Parathyroid adenoma (tissue), 2 donors: ENCODE data around the gene NUP35.
A peak's percentile ranks its signal among the peaks of the same experiment; 100 is the strongest.

Experiments
- H2AFZ ChIP-seq: fragments of 300-600 bp; sonication (generic); one replicate; pipeline ENCODE4 v1.7.0; 2017; ENCODE audit warnings: antibody characterized with exemption, mild to moderate bottlenecking
- H3K27ac ChIP-seq: fragments of 300-600 bp; sonication (generic); one replicate; pipeline ENCODE4 v1.7.0; 2017
- H3K27me3 ChIP-seq: fragments of 300-600 bp; sonication (generic); one replicate; pipeline ENCODE4 v1.7.0; 2017; ENCODE audit warnings: low read length; ENCODE audit not compliant: control insufficient read depth, insufficient read depth
- H3K36me3 ChIP-seq: fragments of 300-600 bp; sonication (generic); one replicate; pipeline ENCODE4 v1.7.0; 2017; ENCODE audit warnings: low read length; ENCODE audit not compliant: control insufficient read depth, insufficient read depth
- H3K4me1 ChIP-seq: fragments of 300-600 bp; sonication (generic); one replicate; pipeline ENCODE4 v1.7.0; 2017; ENCODE audit warnings: control low read depth
- H3K4me2 ChIP-seq: fragments of 300-600 bp; sonication (generic); one replicate; pipeline ENCODE4 v1.7.0; 2017; ENCODE audit warnings: low read length
- H3K4me3 ChIP-seq: fragments of 300-600 bp; sonication (generic); one replicate; pipeline ENCODE4 v1.7.0; 2017; ENCODE audit warnings: low read depth, low read length
- H3K79me2 ChIP-seq: fragments of 300-600 bp; sonication (generic); one replicate; pipeline ENCODE4 v1.7.0; 2017; ENCODE audit warnings: control low read depth
- H3K9ac ChIP-seq: fragments of 300-600 bp; sonication (generic); one replicate; pipeline ENCODE4 v1.7.0; 2017; ENCODE audit warnings: mild to moderate bottlenecking
- H3K9me3 ChIP-seq: fragments of 300-600 bp; sonication (generic); one replicate; pipeline ENCODE4 v1.7.0; 2017; ENCODE audit warnings: low read length; ENCODE audit not compliant: control insufficient read depth
- TF ChIP-seq, protein P1 (sequence below): fragments of 300-600 bp; sonication (generic); IDR thresholded peaks from one replicate; pipeline ENCODE4 v1.7.0; 2017; ENCODE audit warnings: antibody characterized with exemption, mild to moderate bottlenecking
- donor health status: primary hyperparathyroidism.

Gene NUP35

DNA sequence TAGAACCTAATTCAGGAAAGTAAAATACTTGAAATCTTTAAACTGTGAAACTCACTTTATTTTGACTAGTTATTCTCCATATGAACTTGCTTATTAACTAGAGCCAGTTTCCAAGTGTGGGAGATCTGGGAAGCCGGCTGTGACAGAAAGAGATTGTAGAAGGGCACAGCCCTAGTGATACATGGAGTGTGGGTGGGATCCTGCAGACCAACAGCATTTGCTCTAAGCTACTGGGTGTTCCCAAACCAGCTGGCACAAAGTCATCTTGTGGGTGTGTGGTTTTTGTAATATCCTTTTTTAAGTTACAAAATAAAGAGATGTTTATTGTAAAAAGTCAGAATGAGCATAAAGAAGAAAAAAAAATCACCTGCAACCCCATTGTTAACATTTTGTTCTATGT, 42.3 kb upstream of the NUP35 start:
- Histone ChIP-seq H3K9ac (no peak overlapping the region), H3K27me3 (no peaks in the 10 kb centered on the region), H2AFZ (no peak overlapping the region), H3K79me2 (no peaks in the 10 kb centered on the region), H3K4me1 (no peaks in the 10 kb centered on the region), H3K36me3 (no peaks in the 10 kb centered on the region), H3K4me3 (no peak overlapping the region), H3K27ac (no peak overlapping the region), H3K9me3 (no peaks in the 10 kb centered on the region), H3K4me2 (no peak overlapping the region)
- TF ChIP-seq, protein P1, sequence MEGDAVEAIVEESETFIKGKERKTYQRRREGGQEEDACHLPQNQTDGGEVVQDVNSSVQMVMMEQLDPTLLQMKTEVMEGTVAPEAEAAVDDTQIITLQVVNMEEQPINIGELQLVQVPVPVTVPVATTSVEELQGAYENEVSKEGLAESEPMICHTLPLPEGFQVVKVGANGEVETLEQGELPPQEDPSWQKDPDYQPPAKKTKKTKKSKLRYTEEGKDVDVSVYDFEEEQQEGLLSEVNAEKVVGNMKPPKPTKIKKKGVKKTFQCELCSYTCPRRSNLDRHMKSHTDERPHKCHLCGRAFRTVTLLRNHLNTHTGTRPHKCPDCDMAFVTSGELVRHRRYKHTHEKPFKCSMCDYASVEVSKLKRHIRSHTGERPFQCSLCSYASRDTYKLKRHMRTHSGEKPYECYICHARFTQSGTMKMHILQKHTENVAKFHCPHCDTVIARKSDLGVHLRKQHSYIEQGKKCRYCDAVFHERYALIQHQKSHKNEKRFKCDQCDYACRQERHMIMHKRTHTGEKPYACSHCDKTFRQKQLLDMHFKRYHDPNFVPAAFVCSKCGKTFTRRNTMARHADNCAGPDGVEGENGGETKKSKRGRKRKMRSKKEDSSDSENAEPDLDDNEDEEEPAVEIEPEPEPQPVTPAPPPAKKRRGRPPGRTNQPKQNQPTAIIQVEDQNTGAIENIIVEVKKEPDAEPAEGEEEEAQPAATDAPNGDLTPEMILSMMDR = no peak

DNA sequence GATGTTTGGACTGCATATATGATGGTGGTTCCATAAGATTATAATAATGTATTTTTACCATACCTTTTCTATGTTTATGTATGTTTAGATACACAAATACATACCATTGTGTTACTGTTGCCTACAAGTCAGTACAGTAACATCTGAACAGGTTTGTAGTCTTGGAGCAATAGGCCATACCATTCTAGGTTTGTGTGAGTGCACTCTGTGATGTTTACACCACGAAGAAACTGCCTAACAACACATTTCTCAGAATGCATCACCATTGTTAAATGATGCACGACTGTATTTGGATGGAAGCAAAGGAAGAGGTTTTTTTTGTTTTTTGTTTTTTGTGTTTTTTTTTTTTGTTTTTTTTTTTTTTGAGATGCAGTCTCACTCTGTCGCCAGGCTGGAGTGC, 36.2 kb upstream of the NUP35 start:
- no peaks in the 10 kb centered on the region for H3K36me3 ChIP-seq

DNA sequence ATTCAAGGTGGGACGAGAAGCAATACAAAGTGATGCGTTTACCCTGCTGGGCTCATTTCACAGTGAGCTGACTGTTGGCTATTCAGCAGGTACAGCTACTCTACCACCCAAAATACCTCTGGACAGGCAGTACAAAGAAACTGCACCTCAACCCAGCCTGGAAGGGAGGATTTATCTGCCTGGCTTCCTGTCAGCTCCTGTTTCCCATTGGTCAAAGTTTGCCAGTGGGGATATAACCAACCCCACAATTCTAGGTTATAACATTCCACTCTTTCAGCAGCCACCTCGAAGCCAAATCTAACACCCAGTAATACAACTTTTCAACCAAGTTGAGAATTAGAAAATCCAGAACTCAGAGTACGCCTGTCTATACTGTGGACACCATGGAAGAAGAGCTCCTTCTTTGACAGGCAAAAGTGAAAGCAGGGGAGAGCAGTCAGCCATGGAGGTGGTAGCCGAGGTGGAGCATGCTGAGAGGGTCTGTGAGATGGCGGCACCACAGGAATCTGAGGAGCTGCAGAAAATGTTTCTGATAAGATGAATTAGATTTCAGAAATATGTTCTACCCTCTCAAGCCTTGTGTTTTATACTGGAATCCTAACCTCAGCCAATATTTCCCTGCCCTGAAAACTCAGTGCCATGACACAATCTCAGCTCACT, 34.9 kb upstream of the NUP35 start:
- Histone ChIP-seq H3K9me3 (no peaks in the 10 kb centered on the region), H3K27me3 (no peaks in the 10 kb centered on the region), H3K4me2 (no peak overlapping the region), H3K36me3 (no peaks in the 10 kb centered on the region), H3K4me3 (no peak overlapping the region), H3K9ac (no peak overlapping the region), H3K4me1 (no peaks in the 10 kb centered on the region), H3K27ac (no peak overlapping the region), H2AFZ (peak overlapping the region; percentile 51), H3K79me2 (no peaks in the 10 kb centered on the region)
- TF ChIP-seq, protein P1 = no peak

More for the DNA sequence above, 36.2 kb upstream of the NUP35 start:
- no peak overlapping the region for H3K4me2 ChIP-seq
- no peak overlapping the region for H3K4me3 ChIP-seq
- H3K9ac ChIP-seq = no peak overlapping the region
- no peak overlapping the region for H3K27ac ChIP-seq
- H3K79me2 ChIP-seq = no peaks in the 10 kb centered on the region
- no peaks in the 10 kb centered on the region for H3K4me1 ChIP-seq
- H3K9me3 ChIP-seq = no peaks in the 10 kb centered on the region
- TF ChIP-seq, protein P1 = no peak
- no peak overlapping the region for H2AFZ ChIP-seq
- no peaks in the 10 kb centered on the region for H3K27me3 ChIP-seq

DNA sequence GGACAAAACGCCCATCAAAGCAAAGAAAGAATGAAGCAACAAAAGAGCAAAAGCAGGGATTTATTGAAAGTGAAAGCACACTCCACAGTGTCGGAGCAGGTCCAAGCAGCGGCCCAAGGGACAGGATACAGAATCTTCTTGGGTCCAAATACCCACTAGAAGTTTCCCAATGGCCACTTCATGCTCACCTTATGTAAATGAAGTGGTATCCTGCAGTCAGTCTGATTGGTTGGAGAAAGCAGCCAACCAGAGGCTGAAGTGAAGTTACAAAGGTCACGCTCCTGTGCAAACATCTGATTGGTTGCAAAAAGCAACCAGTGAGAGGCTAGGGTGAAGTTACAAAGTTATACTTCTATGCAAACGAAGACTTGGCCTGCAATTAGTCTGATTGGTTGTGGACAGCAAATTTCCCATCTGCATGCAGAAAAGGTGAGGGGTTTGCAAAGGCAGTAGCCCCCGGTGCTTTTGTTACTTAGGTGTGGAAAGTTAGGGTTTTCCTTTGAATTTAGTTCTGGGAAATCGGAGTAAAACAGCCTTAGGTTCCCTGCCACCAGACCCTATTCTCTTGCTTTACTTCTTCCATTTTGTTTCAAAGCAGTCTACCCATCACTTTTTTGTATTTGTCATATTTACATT, 32.8 kb upstream of the NUP35 start:
- H2AFZ ChIP-seq = no peak overlapping the region
- TF ChIP-seq, protein P1 = no peak

DNA sequence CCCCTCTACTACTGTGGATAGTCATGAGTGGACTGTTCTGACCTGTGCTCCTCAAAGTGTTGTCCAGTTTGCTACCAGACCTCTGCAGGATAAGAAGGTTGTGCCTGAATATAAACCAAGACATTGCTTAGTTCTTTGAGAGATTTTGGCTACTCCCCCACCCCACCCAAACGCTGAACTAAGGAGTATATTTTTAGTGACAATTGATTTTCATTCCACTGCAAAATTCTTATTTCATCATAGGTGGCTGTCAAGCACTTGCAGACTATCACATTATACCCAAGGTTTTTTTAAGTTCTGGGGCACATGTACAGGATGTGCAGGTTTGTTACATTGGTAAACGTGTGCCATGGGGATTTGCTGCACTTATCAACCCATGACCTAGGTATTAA, 32.3 kb upstream of the NUP35 start:
- H3K9me3 ChIP-seq = no peaks in the 10 kb centered on the region
- H2AFZ ChIP-seq = no peak overlapping the region
- no peaks in the 10 kb centered on the region for H3K36me3 ChIP-seq
- no peak overlapping the region for H3K4me2 ChIP-seq
- H3K79me2 ChIP-seq = no peaks in the 10 kb centered on the region
- H3K27ac ChIP-seq = no peak overlapping the region
- no peaks in the 10 kb centered on the region for H3K27me3 ChIP-seq
- no peaks in the 10 kb centered on the region for H3K4me1 ChIP-seq
- H3K4me3 ChIP-seq = no peak overlapping the region
- H3K9ac ChIP-seq = no peak overlapping the region
- TF ChIP-seq, protein P1 = no peak

More for the DNA sequence above, 32.8 kb upstream of the NUP35 start:
- Histone ChIP-seq H3K4me1 (no peaks in the 10 kb centered on the region), H3K4me2 (no peak overlapping the region), H3K27ac (no peak overlapping the region), H3K4me3 (no peak overlapping the region), H3K27me3 (no peaks in the 10 kb centered on the region), H3K36me3 (no peaks in the 10 kb centered on the region), H3K79me2 (no peaks in the 10 kb centered on the region), H3K9ac (no peak overlapping the region), H3K9me3 (no peaks in the 10 kb centered on the region)
